NT2/D1 (cell line): ENCODE measurements around the gene UNC80.

ENCODE experiments used
- SUZ12 ChIP-seq: IDR thresholded peaks from 2 replicates; pipeline ENCODE4 v1.6.1; 2011; ENCODE audit not compliant: insufficient read length, insufficient read depth; ENCODE audit errors: extremely low read depth
- YY1 ChIP-seq: IDR thresholded peaks from 2 replicates; pipeline ENCODE4 v1.6.1; 2011; ENCODE audit not compliant: insufficient read length, insufficient read depth

- TF ChIP-seq YY1 (no peak), SUZ12 (no peak)
Observed at GRCh38 chr2:209988010-209988409, 216.4 kb downstream of the UNC80 start.
